ENCODE measurements around the gene SLC29A3.

Gene SLC29A3

GRCh38 chr10:71309919-71310318 lies 9.1 kb upstream of the SLC29A3 start:
- no peak for DNase-seq (ENCODE audit: low read depth in 1 of 2, low spot score in 1 of 2)
- TF ChIP-seq JUND (IDR thresholded peaks at IDR 0.05; ENCODE audit: low read depth): no peak
- in situ Hi-C loops (cut with HindIII; ENCODE audit: low pct_unique_long_range_greater_than_20kb, low sequenced_read_pairs): no loop called here

- no peak for TF ChIP-seq JUND (IDR thresholded peaks at IDR 0.05; ENCODE audit: low read depth)
- no peak for DNase-seq (ENCODE audit: low read depth in 1 of 2, low spot score in 1 of 2)
- in situ Hi-C loops (cut with HindIII; ENCODE audit: low pct_unique_long_range_greater_than_20kb, low sequenced_read_pairs): no loop called here
These were observed 6.8 kb upstream of the SLC29A3 start for GRCh38 chr10:71312220-71312619.

- TF ChIP-seq JUND (IDR thresholded peaks at IDR 0.05; ENCODE audit: low read depth): no peak
- DNase-seq (ENCODE audit: low read depth in 1 of 2, low spot score in 1 of 2): no peak
- in situ Hi-C loops (cut with HindIII; ENCODE audit: low pct_unique_long_range_greater_than_20kb, low sequenced_read_pairs): no loop called here
These were observed 6.0 kb upstream of the SLC29A3 start for GRCh38 chr10:71312811-71313789.

GRCh38 chr10:71314028-71314693 lies 4.9 kb upstream of the SLC29A3 start:
- in situ Hi-C loops (cut with HindIII; ENCODE audit: low pct_unique_long_range_greater_than_20kb, low sequenced_read_pairs): no loop called here
- no peak for TF ChIP-seq JUND (IDR thresholded peaks at IDR 0.05; ENCODE audit: low read depth)
- peak; percentile 49 to 51 for DNase-seq (ENCODE audit: low read depth in 1 of 2, low spot score in 1 of 2)

GRCh38 chr10:71314694-71315225 lies 4.3 kb upstream of the SLC29A3 start:
- TF ChIP-seq JUND (IDR thresholded peaks at IDR 0.05; ENCODE audit: low read depth): no peak
- DNase-seq (ENCODE audit: low read depth in 1 of 2, low spot score in 1 of 2): no peak
- in situ Hi-C loops (cut with HindIII; ENCODE audit: low pct_unique_long_range_greater_than_20kb, low sequenced_read_pairs): no loop called here

GRCh38 chr10:71316056-71316785 lies 2.8 kb upstream of the SLC29A3 start:
- in situ Hi-C loops (cut with HindIII; ENCODE audit: low pct_unique_long_range_greater_than_20kb, low sequenced_read_pairs): no loop called here
- no peak for TF ChIP-seq JUND (IDR thresholded peaks at IDR 0.05; ENCODE audit: low read depth)
- no peak for DNase-seq (ENCODE audit: low read depth in 1 of 2, low spot score in 1 of 2)

GRCh38 chr10:71316786-71317160 lies 2.3 kb upstream of the SLC29A3 start:
- DNase-seq (ENCODE audit: low read depth in 1 of 2, low spot score in 1 of 2): no peak
- no peak for TF ChIP-seq JUND (IDR thresholded peaks at IDR 0.05; ENCODE audit: low read depth)
- in situ Hi-C loops (cut with HindIII; ENCODE audit: low pct_unique_long_range_greater_than_20kb, low sequenced_read_pairs): no loop called here

- TF ChIP-seq JUND (IDR thresholded peaks at IDR 0.05; ENCODE audit: low read depth): no peak
- no peak for DNase-seq (ENCODE audit: low read depth in 1 of 2, low spot score in 1 of 2)
- in situ Hi-C loops (cut with HindIII; ENCODE audit: low pct_unique_long_range_greater_than_20kb, low sequenced_read_pairs): no loop called here
These were observed 1.3 kb upstream of the SLC29A3 start for GRCh38 chr10:71317739-71318138.

GRCh38 chr10:71319800-71320392 lies 837 bp downstream of the SLC29A3 start:
- no peak for TF ChIP-seq JUND (IDR thresholded peaks at IDR 0.05; ENCODE audit: low read depth)
- DNase-seq (ENCODE audit: low read depth in 1 of 2, low spot score in 1 of 2): no peak
- in situ Hi-C loops (cut with HindIII; ENCODE audit: low pct_unique_long_range_greater_than_20kb, low sequenced_read_pairs): no loop called here

- TF ChIP-seq JUND (IDR thresholded peaks at IDR 0.05; ENCODE audit: low read depth): no peak
- DNase-seq (ENCODE audit: low read depth in 1 of 2, low spot score in 1 of 2): no peak
- in situ Hi-C loops (cut with HindIII; ENCODE audit: low pct_unique_long_range_greater_than_20kb, low sequenced_read_pairs): no loop called here
These were observed 1.5 kb downstream of the SLC29A3 start for GRCh38 chr10:71320592-71320991.

- DNase-seq (ENCODE audit: low read depth in 1 of 2, low spot score in 1 of 2): no peak
- no peak for TF ChIP-seq JUND (IDR thresholded peaks at IDR 0.05; ENCODE audit: low read depth)
- in situ Hi-C loops (cut with HindIII; ENCODE audit: low pct_unique_long_range_greater_than_20kb, low sequenced_read_pairs): no loop called here
These were observed 2.3 kb downstream of the SLC29A3 start for GRCh38 chr10:71321386-71321785.

- in situ Hi-C loops (cut with HindIII; ENCODE audit: low pct_unique_long_range_greater_than_20kb, low sequenced_read_pairs): no loop called here
- TF ChIP-seq JUND (IDR thresholded peaks at IDR 0.05; ENCODE audit: low read depth): no peak
These were observed 4.3 kb downstream of the SLC29A3 start for GRCh38 chr10:71323407-71323806.

More at GRCh38 chr10:71323407-71323806, 4.3 kb downstream of the SLC29A3 start:
- DNase-seq (ENCODE audit: low read depth in 1 of 2, low spot score in 1 of 2): peak; percentile 31 to 66

Measured in T47D (cell line).